Limb (tissue), 2 donors: ENCODE data around the gene NEURL1B.

Source experiments
- DNase-seq, 2 donors: peaks; one replicate each; pipeline ENCODE4 v3.0.0-alpha.2; 2016; ENCODE audit errors: extremely low spot score in 2 of 2

Gene NEURL1B

GRCh38 chr5:172608773-172609172 lies 32.3 kb upstream of the NEURL1B start:
- DNase-seq, result peak in 1 of 2 donors; percentile 3

GRCh38 chr5:172610643-172611042 lies 30.4 kb upstream of the NEURL1B start:
- peak in 1 of 2 donors; percentile 1 for DNase-seq

GRCh38 chr5:172611913-172612312 lies 29.1 kb upstream of the NEURL1B start:
- DNase-seq, result no peak

- no peak for DNase-seq
Measured at GRCh38 chr5:172612771-172613170, 28.3 kb upstream of the NEURL1B start.

GRCh38 chr5:172616136-172616535 lies 24.9 kb upstream of the NEURL1B start:
- no peak for DNase-seq

- DNase-seq, result no peak
Measured at GRCh38 chr5:172616730-172617129, 24.3 kb upstream of the NEURL1B start.

GRCh38 chr5:172617817-172618216 lies 23.2 kb upstream of the NEURL1B start:
- no peak for DNase-seq

- DNase-seq, result no peak
Measured at GRCh38 chr5:172618574-172619365, 22.3 kb upstream of the NEURL1B start.

GRCh38 chr5:172620506-172620905 lies 20.6 kb upstream of the NEURL1B start:
- DNase-seq, result no peak

- peak in 1 of 2 donors; percentile 8 for DNase-seq
Measured at GRCh38 chr5:172622091-172623046, 18.7 kb upstream of the NEURL1B start.

GRCh38 chr5:172623313-172623980 lies 17.6 kb upstream of the NEURL1B start:
- peak in 1 of 2 donors; percentile 17 for DNase-seq

- DNase-seq, result no peak
Measured at GRCh38 chr5:172624083-172624995, 16.7 kb upstream of the NEURL1B start.

GRCh38 chr5:172624996-172625964 lies 15.8 kb upstream of the NEURL1B start:
- DNase-seq, result no peak

GRCh38 chr5:172626031-172626581 lies 15.0 kb upstream of the NEURL1B start:
- no peak for DNase-seq

GRCh38 chr5:172630082-172630481 lies 11.0 kb upstream of the NEURL1B start:
- no peak for DNase-seq

GRCh38 chr5:172630482-172630881 lies 10.6 kb upstream of the NEURL1B start:
- DNase-seq, result no peak

- DNase-seq, result no peak
Measured at GRCh38 chr5:172630986-172631385, 10.1 kb upstream of the NEURL1B start.

GRCh38 chr5:172632346-172633092 lies 8.5 kb upstream of the NEURL1B start:
- DNase-seq, result no peak
